ENCODE results near the gene PTDSS2.

PTDSS2 gene

DNA sequence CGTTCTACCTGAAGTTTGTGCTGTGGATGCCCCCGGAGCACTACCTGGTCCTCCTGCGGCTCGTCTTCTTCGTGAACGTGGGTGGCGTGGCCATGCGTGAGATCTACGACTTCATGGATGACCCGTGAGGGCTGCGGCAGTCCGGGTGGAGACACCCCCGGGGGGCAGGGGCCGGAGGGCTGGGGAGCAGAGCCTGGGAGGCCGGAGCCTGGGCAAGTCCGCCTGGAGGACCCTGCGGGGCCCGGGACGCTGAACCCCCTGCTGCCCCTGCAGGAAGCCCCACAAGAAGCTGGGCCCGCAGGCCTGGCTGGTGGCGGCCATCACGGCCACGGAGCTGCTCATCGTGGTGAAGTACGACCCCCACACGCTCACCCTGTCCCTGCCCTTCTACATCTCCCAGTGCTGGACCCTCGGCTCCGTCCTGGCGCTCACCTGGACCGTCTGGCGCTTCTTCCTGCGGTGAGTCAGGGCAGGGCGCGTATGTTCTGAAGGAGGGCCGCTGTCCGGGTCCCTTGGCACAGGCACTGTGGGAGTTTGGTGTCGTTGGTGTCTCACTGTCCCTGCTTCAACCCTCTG lies 39.6 kb downstream of the PTDSS2 start:
- DNase-seq (ENCODE audit: low read depth), result no peak
- TF ChIP-seq, protein P1, sequence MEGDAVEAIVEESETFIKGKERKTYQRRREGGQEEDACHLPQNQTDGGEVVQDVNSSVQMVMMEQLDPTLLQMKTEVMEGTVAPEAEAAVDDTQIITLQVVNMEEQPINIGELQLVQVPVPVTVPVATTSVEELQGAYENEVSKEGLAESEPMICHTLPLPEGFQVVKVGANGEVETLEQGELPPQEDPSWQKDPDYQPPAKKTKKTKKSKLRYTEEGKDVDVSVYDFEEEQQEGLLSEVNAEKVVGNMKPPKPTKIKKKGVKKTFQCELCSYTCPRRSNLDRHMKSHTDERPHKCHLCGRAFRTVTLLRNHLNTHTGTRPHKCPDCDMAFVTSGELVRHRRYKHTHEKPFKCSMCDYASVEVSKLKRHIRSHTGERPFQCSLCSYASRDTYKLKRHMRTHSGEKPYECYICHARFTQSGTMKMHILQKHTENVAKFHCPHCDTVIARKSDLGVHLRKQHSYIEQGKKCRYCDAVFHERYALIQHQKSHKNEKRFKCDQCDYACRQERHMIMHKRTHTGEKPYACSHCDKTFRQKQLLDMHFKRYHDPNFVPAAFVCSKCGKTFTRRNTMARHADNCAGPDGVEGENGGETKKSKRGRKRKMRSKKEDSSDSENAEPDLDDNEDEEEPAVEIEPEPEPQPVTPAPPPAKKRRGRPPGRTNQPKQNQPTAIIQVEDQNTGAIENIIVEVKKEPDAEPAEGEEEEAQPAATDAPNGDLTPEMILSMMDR (IDR thresholded peaks at IDR 0.05; ENCODE audit: insufficient read depth, low read depth, low read length, missing control alignments), result no peak
- H3K4me3 ChIP-seq (ENCODE audit: low read depth, low read length), result no peak overlapping the region

DNA sequence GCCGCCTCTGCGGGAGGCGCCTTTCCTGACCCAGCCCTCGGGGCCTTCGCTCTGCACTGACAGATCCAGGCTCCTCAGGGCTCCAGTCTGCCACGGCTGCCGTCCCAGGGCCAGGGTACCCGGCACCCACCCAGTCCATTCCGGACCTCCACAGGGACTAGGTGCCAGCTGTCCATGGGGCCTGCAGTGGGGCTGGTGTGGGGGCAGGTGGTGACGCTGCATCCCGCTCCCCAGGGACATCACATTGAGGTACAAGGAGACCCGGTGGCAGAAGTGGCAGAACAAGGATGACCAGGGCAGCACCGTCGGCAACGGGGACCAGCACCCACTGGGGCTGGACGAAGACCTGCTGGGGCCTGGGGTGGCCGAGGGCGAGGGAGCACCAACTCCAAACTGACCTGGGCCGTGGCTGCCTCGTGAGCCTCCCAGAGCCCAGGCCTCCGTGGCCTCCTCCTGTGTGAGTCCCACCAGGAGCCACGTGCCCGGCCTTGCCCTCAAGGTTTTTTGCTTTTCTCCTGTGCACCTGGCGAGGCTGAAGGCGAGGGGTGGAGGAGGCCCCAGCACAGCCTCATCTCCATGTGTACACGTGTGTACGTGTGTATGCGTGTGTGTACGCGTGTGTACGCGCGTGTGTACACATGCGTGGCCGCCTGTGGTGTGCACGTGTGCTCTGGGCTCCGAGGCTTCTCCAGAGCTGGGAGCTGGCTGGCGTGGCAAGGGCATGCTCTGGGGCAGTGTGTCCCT lies 40.3 kb downstream of the PTDSS2 start:
- no peak overlapping the region for H3K4me3 ChIP-seq (ENCODE audit: low read depth, low read length)
- no peak for DNase-seq (ENCODE audit: low read depth)
- TF ChIP-seq, protein P1 (IDR thresholded peaks at IDR 0.05; ENCODE audit: insufficient read depth, low read depth, low read length, missing control alignments), result no peak

DNA sequence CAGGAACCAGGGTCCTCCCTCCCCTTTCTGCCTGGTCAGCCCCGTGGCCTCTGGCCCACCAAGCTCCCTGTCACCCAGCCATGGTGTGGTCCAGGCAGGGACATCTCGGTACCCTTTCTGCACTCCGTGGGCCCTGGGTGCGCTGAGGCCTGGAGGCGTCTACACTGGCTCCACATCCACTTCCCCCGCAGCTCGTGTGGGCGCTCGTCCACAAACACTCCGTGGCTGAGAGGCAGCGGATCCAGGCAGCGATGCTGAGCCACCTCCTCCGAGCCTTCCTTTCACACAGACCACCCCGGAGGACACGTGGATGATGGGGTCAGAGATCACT lies 40.8 kb downstream of the PTDSS2 start:
- no peak overlapping the region for H3K4me3 ChIP-seq (ENCODE audit: low read depth, low read length)
- DNase-seq (ENCODE audit: low read depth), result no peak
- TF ChIP-seq, protein P1 (IDR thresholded peaks at IDR 0.05; ENCODE audit: insufficient read depth, low read depth, low read length, missing control alignments), result no peak

DNA sequence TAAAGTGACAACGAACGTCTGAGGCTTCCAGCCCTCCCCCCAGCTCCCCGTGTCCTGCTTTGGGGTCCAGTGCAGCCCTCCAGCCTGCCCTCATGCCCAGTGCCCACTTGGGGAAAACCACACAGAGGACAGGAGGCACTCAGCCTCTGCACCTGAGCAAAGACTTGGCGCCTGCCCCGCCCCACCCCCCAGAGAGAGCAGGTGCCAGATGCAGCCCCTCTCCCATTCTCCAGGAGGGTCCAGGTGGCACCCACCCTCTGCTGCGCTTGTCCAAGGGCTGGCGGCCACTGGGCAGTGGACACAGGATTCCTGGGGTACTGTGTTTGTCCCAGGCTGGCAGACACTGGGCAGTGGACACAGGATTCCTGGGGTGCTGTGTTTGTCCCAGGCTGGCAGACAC lies 41.3 kb downstream of the PTDSS2 start:
- DNase-seq (ENCODE audit: low read depth), result no peak
- TF ChIP-seq, protein P1 (IDR thresholded peaks at IDR 0.05; ENCODE audit: insufficient read depth, low read depth, low read length, missing control alignments), result no peak
- no peak overlapping the region for H3K4me3 ChIP-seq (ENCODE audit: low read depth, low read length)

DNA sequence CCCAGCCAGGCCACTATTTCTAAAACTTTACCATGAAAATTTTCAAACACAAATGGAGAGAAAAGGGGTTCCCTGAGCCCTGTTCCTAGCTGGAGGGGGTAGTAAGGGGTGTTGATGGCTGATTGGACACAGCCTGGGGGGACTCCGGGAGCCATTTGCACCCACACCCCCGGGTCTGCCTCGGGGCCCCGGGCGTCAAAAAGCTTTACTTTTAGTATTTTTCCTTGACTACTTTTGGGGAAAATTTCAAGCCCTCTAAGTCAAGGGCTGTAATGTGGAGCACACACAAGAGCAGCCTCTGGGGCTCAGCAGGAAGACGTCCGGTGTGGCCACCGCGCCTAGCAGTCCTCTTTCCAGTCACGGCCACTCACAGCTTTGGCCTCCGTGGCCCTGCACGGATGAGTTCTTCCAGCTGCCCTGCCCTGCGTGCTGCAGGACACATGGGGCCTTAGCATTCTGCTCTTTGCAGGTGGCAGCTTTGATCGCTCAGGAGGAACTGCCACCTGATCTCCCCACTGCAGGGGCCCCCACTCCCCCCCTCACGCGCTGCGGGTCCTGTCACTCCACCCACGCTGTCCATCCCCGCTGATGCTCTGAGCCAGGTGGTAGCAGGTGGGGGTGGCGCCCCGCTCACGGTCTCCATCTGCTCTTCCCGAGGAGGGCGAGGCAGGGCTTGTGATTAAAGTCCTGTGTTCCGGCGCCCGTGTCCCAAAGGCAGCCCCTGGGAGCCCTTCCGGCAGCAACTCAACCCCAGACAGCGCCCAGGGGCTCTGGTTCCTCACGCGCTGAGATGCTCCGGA lies 42.5 kb downstream of the PTDSS2 start:
- H3K4me3 ChIP-seq (ENCODE audit: low read depth, low read length), result no peak overlapping the region
- DNase-seq (ENCODE audit: low read depth), result no peak
- TF ChIP-seq, protein P1 (IDR thresholded peaks at IDR 0.05; ENCODE audit: insufficient read depth, low read depth, low read length, missing control alignments), result no peak

DNA sequence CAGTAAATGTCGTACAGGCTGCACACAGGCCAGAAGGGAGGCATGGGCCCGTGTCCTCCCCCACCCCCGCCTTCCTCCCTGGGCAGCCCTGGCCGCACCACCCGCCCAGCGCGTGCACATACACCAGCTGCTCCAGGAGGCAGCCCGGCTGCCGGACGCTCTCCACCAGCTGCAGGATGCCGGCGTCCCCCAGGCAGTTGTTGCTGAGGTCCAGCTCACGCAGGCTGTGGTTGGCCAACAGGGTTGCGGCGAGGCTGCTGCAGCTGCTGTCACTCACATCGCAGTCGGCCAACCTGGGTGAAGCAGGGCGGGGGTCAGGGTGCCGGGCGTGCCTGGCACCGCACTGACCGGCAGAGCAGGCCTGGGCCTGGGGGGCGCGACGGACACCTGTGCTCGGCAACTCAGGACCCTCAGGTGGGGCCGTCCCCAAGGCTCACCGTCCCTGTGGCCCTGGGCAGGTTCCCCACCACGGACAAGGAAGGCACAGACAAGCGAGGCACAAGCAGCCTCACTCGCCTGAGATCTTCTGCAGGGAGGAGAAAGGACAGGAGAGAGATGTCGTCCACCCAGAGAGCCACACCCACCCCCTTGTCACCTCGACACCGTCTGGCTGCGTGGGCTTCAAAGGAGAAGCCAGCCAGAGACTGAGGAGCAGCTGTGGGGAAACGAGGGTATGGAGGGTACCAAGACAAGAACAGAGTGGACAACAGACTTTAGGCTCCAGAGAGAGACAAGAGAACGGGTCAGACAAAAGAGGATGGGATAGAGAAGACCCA lies 44.9 kb downstream of the PTDSS2 start:
- no peak overlapping the region for H3K4me3 ChIP-seq (ENCODE audit: low read depth, low read length)
- TF ChIP-seq, protein P1 (IDR thresholded peaks at IDR 0.05; ENCODE audit: insufficient read depth, low read depth, low read length, missing control alignments), result no peak
- DNase-seq (ENCODE audit: low read depth), result no peak
